OCI-LY7 (cell line): ENCODE measurements around the gene FBLN5. TPM values are rescaled to one million over a fixed set of nuclear protein-coding genes. Genes with fewer than 3 reads are reported as not detected.

Experiments
- BruUV-seq: library from RNA; stranded (reverse); fragments of 400-500 nt; replicated peaks from 2 replicates; lab custom pipeline; 2021; lab: Mats Ljungman, UMichigan
- CTCF ChIA-PET: fragments of 300-600 bp; sonication (Branson Sonifier 250); formaldehyde crosslinking; loops from one replicate; lab custom pipeline; 2022; ENCODE audit warnings: antibody characterized with exemption; ENCODE audit not compliant: unreplicated experiment; lab: Charles Lee
- POLR2A ChIA-PET: fragments of 300-600 bp; sonication (Branson Sonifier 250); formaldehyde crosslinking; loops from one replicate; lab custom pipeline; 2022; ENCODE audit warnings: antibody characterized with exemption; lab: Charles Lee
- DNase-seq: peaks from one replicate; pipeline ENCODE4 v3.0.0-alpha.2; 2015; ENCODE audit warnings: low spot score
- H2AFZ ChIP-seq: fragments of 200-600 bp; sonication (generic), shearing (Covaris generic); 2 replicates; pipeline ENCODE4 v1.6.1; 2014; ENCODE audit warnings: mild to moderate bottlenecking, antibody characterized with exemption, low read length, moderate library complexity
- H3K27ac ChIP-seq: fragments of 200-600 bp; sonication (generic); 2 replicates; pipeline ENCODE4 v1.5.1; 2014; ENCODE audit warnings: mixed run types, low read depth, mild to moderate bottlenecking, moderate library complexity, low read length, inconsistent platforms; ENCODE audit not compliant: poor library complexity, severe bottlenecking
- H3K36me3 ChIP-seq: fragments of 200-600 bp; sonication (generic); 2 replicates; pipeline ENCODE4 v1.6.1; 2014; ENCODE audit warnings: mild to moderate bottlenecking, antibody characterized with exemption, low read length, moderate library complexity, mixed read lengths; ENCODE audit not compliant: insufficient read depth
- H3K4me1 ChIP-seq: fragments of 200-600 bp; sonication (generic); 2 replicates; pipeline ENCODE4 v1.5.1; 2014; ENCODE audit warnings: mild to moderate bottlenecking, low read length; ENCODE audit not compliant: insufficient read depth, poor library complexity, severe bottlenecking
- H3K4me2 ChIP-seq: fragments of 200-600 bp; sonication (generic); 2 replicates; pipeline ENCODE4 v1.6.1; 2014; ENCODE audit warnings: mild to moderate bottlenecking, low read length
- H3K4me3 ChIP-seq: fragments of 200-600 bp; sonication (generic); 2 replicates; pipeline ENCODE4 v1.5.1; 2014; ENCODE audit warnings: mild to moderate bottlenecking, low read depth, low read length; ENCODE audit not compliant: poor library complexity, severe bottlenecking
- H3K79me2 ChIP-seq: fragments of 200-600 bp; sonication (generic); 2 replicates; pipeline ENCODE4 v1.6.1; 2016; ENCODE audit warnings: low read depth, mild to moderate bottlenecking, low read length, moderate library complexity, mixed read lengths; ENCODE audit not compliant: insufficient read depth
- H3K9me2 ChIP-seq: fragments of 200-600 bp; sonication (generic); 2 replicates; pipeline ENCODE4 v1.6.1; 2016; ENCODE audit warnings: mild to moderate bottlenecking, low read length, mixed read lengths; ENCODE audit not compliant: insufficient read depth
- H3K9me3 ChIP-seq: fragments of 200-600 bp; sonication (generic); 2 replicates; pipeline ENCODE4 v1.6.1; 2014; ENCODE audit warnings: mild to moderate bottlenecking, mixed run types, low read length, mixed read lengths
- H4K20me1 ChIP-seq: fragments of 200-600 bp; sonication (generic); 2 replicates; pipeline ENCODE4 v1.6.1; 2014; ENCODE audit warnings: mild to moderate bottlenecking, antibody characterized with exemption, low read length, moderate library complexity, mixed read lengths; ENCODE audit not compliant: insufficient read depth
- CTCF ChIP-seq: fragments of 200-600 bp; sonication (generic); conservative IDR thresholded peaks from 2 replicates; pipeline ENCODE4 v1.5.1; 2014; ENCODE audit warnings: mild to moderate bottlenecking, antibody characterized with exemption, low read length, moderate library complexity, mixed read lengths
- EZH2phosphoT487 ChIP-seq: fragments of 200-600 bp; sonication (generic); IDR thresholded peaks from 2 replicates; pipeline ENCODE4 v1.6.1; 2018; ENCODE audit warnings: low read depth, borderline replicate concordance, mild to moderate bottlenecking, mixed run types, antibody characterized with exemption, low read length, moderate library complexity, mixed read lengths
- intact Hi-C: fragments of 100-400 bp; cut with micrococcal nuclease; formaldehyde crosslinking; loops from one replicate; pipeline ENCODE4 v1.10.0; 2022; ENCODE audit not compliant: unreplicated experiment
- total RNA-seq, 2 experiments: library from RNA; depleted of rRNA in 1 of 2; stranded (reverse); fragments of >200 nt in 1 of 2; shearing (Covaris generic) in 1 of 2; gene quantifications; 2 replicates each; pipeline ENCODE4 v1.2.3, GENCODE V29; 2014 to 2022

Gene FBLN5
- total RNA-seq, 2 experiments from 2014 or later, result 0.91 to 2.3 TPM

GRCh38 chr14:91844029-91844428 lies 103.5 kb downstream of the FBLN5 start:
- Histone ChIP-seq H3K79me2 (no peaks in the 10 kb centered on the region), H3K4me1 (peaks cover 9% of the 10 kb centered on the region), H3K27ac (no peak overlapping the region), H3K4me2 (no peak overlapping the region), H4K20me1 (no peaks in the 10 kb centered on the region), H3K4me3 (no peak overlapping the region), H3K9me2 (no peaks in the 10 kb centered on the region), H3K36me3 (no peaks in the 10 kb centered on the region), H3K9me3 (no peaks in the 10 kb centered on the region), H2AFZ (no peak overlapping the region)
- POLR2A ChIA-PET, result interaction anchor here (0.5 to 0.7 kb wide), 2 partner anchors 21 to 974 kb away, joined by 3 to 4 read pairs; no protein-coding TSS in a partner anchor
- TF ChIP-seq EZH2phosphoT487 (no peak), CTCF (no peak)
- BruUV-seq, result no TSS peak
- intact Hi-C loops, result no loop called here
- CTCF ChIA-PET, result no interaction called here
- no peak for DNase-seq

DNA sequence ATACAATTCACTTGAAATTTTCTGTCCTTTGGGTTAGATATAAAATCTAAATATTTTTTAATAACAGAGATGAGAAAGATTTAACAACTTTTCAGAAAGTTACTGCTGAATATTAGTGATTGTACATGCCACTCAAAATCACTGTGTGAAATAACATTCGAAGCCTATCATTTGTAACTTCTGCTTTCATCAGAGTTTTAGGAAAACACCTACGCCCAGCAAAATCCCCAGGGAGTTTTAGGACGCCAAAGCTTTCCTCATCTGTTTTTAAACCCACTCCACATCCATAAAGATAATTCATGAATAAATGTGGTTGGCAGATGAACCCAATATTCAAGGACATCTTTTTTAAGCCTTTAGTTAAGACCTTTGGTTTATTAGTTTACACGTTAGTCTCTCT lies 104.1 kb downstream of the FBLN5 start:
- ChIA-PET POLR2A (no interaction called here), CTCF (no interaction called here)
- Histone ChIP-seq H3K9me2 (no peaks in the 10 kb centered on the region), H3K4me3 (no peak overlapping the region), H3K4me1 (peaks cover 9% of the 10 kb centered on the region), H3K9me3 (no peaks in the 10 kb centered on the region), H2AFZ (no peak overlapping the region), H3K36me3 (no peaks in the 10 kb centered on the region), H3K27ac (no peak overlapping the region), H4K20me1 (no peaks in the 10 kb centered on the region), H3K79me2 (no peaks in the 10 kb centered on the region), H3K4me2 (no peak overlapping the region)
- no TSS peak for BruUV-seq
- TF ChIP-seq CTCF, result no peak
- TF ChIP-seq EZH2phosphoT487, result no peak
- intact Hi-C loops, result no loop called here
- DNase-seq, result no peak

DNA sequence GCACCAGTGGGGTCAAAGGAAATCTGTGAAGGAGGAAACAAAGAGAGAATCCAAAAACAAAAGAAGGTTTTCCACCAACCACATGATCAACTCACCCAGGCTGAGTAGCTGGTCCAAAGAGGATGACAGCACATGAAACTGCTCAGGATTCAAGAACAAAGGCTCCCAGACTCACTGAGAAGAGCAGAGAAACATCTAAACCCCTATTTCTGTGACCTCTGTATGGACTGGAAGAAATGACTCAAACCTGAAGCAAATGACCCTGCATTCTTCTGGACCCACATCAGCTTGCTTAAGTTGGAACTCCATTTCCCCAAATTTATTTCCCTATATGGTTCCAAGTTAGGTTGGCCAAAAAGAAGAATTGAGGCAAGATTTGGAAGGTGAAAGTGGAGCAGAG lies 106.4 kb downstream of the FBLN5 start:
- Histone ChIP-seq H3K27ac (no peak overlapping the region), H4K20me1 (no peaks in the 10 kb centered on the region), H3K9me3 (no peaks in the 10 kb centered on the region), H3K4me2 (no peak overlapping the region), H3K9me2 (no peaks in the 10 kb centered on the region), H3K79me2 (no peaks in the 10 kb centered on the region), H3K36me3 (no peaks in the 10 kb centered on the region), H3K4me1 (peaks cover 9% of the 10 kb centered on the region), H3K4me3 (no peak overlapping the region), H2AFZ (no peak overlapping the region)
- POLR2A ChIA-PET, result no interaction called here
- intact Hi-C loops, result no loop called here
- no TSS peak for BruUV-seq
- CTCF ChIA-PET, result no interaction called here
- TF ChIP-seq EZH2phosphoT487, result no peak
- DNase-seq, result no peak
